ENCODE measurements around the gene VRK2. TPM values are rescaled to one million over a fixed set of nuclear protein-coding genes. Genes with fewer than 3 reads are reported as not detected.
"Not testable (repeated sequence)": the region's sequence is repeated elsewhere in the genome, so short reads cannot be mapped to it uniquely, and the experiment has no call there.

VRK2 gene
- total RNA-seq, 2 experiments from 2014 or later: 24.8 to 25.7 TPM

DNA sequence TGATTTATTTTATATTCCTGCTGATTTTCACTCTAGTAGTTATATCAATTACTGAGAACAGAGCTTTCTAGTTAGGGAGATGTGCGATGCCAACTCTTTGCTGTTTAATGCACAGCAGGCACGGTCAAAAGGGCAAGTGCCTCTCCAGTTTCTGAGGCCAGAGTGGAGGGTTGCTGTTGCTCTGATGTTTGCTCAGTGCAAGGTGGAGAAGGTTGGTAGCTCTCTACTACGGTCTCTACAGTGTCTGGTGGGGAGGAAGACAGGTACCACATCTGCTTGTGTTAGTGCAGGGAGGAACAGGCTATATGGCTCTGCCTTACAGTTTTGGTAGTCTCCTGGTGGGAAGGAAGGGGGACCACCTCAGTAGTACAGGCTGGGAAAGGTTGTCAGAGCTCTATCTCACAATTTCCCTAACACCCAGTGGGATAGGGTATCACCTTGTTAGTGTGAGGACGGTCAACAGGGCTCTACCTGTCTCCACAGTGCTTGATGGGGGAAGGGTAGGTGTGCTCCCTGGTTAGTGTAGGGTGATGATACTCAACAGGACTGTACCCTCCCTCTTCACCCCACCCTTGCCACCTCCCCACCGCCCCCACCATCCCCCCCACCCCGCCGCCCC is 108.7 kb downstream of the VRK2 start:
- CTCF ChIA-PET: no interaction called here
- POLR2A ChIA-PET: no interaction called here

GRCh38 chr2:58156780-58157179 is 110.2 kb downstream of the VRK2 start:
- POLR2A ChIA-PET: no interaction called here
- CTCF ChIA-PET: no interaction called here

DNA sequence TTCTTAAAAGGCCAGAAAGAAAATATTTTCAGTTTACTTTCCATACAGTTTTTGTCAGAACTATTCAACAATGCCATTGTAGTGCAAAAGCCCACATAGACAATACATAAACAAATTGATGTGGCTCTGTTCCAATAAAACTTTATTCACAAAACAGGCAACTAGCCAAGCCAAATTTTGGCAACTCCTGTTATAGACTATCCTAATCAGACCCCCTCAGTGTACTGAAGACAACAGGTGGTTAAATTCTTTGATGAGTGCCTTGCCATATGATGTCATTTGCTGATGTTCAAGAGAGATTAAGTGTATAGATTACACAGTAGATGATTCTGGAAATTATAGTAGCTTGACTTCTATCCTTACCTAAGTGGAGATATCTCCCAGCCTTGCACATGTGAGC is 111.1 kb downstream of the VRK2 start:
- POLR2A ChIA-PET: no interaction called here
- CTCF ChIA-PET: no interaction called here

GRCh38 chr2:58158481-58158880 is 111.9 kb downstream of the VRK2 start:
- ChIA-PET POLR2A (no interaction called here), CTCF (no interaction called here)

GRCh38 chr2:58163913-58164312 is 117.3 kb downstream of the VRK2 start:
- POLR2A ChIA-PET: no interaction called here
- CTCF ChIA-PET: no interaction called here

DNA sequence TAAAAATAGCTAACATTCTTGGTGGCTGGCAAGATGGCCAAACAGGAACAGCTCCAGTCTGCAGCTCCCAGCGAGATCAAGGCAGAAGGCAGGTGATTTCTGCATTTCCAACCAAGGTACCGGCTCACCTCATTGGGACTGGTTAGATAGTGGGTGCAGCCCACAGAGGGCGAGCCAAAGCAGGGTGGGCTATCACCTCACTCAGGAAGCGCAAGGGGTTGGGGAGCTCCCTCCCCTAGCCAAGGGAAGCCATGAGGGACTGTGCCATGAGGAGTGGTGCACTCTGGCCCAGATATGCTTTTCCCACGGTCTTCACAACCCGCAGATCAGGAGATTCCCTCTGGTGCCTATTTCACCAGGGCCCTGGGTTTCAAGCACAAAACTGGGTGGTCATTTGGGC is 121.5 kb downstream of the VRK2 start:
- CTCF ChIA-PET, POLR2A ChIA-PET: not testable (repeated sequence)

DNA sequence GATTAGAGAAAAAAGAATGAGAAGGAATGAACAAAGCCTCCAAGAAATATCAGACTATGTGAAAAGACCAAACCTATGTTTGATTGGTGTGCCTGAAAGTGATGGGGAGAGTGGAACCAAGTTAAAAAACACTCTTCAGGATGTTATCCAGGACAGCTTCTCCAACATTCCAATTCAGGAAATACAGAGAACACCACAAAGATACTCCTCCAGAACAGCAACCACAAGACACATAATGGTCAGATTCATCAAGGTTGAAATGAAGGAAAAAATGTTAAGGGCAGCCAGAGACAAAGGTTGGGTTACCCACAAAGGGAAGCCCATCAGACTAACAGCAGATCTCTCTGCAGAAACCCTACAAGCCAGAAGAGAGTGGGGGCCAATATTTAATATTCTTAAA is 123.2 kb downstream of the VRK2 start:
- POLR2A ChIA-PET, CTCF ChIA-PET: not testable (repeated sequence)

GRCh38 chr2:58170334-58170933 is 123.8 kb downstream of the VRK2 start:
- CTCF ChIA-PET, POLR2A ChIA-PET: not testable (repeated sequence)

DNA sequence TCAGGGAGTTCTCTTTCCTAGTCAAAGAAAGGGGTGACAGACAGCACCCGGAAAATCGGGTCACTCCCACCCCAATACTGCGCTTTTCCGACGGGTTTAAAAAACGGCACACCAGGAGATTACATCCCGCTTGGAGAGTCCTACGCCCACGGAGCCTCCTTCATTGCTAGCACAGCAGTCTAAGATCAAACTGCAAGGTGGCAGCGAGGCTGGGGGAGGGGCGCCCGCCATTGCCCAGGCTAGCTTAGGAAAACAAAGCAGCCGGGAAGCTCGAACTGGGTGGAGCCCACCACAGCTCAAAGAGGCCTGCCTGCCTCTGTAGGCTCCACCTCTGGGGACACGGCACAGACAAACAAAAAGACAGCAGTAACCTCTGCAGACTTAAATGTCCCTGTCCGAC is 125.2 kb downstream of the VRK2 start:
- CTCF ChIA-PET, POLR2A ChIA-PET: not testable (repeated sequence)

DNA sequence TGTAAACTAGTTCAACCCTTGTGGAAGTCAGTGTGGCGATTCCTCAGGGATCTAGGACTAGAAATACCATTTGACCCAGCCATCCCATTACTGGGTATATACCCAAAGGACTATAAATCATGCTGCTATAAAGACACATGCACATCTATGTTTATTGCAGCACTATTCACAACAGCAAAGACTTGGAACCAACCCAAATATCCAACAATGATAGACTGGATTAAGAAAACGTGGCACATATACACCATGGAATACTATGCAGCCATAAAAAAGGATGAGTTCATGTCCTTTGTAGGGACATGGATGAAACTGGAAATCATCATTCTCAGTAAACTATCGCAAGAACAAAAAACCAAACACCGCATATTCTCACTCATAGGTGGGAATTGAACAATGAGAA is 130.6 kb downstream of the VRK2 start:
- CTCF ChIA-PET, POLR2A ChIA-PET: not testable (repeated sequence)

- POLR2A ChIA-PET, CTCF ChIA-PET: not testable (repeated sequence)
Observed at GRCh38 chr2:58180175-58180574, 133.6 kb downstream of the VRK2 start.

- ChIA-PET CTCF (no interaction called here), POLR2A (no interaction called here)
Observed at GRCh38 chr2:58180635-58181034, 134.0 kb downstream of the VRK2 start.

- CTCF ChIA-PET: no interaction called here
- POLR2A ChIA-PET: no interaction called here
Observed at GRCh38 chr2:58182527-58182926, 135.9 kb downstream of the VRK2 start.

DNA sequence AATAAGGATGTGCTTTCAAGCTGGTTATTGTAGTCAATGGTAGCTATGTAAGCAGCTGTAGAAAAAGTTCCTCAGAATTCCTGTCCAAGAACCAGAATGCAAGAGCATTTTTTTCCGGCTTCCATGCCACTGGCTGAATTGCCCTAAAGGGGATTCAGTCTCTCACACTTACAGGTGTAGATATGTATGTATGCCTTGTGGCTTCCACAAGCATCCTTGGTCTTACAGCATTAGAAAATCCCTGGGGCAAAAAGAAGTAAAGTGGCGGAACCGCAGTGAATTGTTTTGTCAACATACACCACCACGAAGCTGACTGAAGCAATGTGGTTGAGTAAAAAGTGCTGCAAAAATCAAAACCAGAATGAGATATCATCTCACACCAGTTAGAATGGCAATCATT is 139.9 kb downstream of the VRK2 start:
- CTCF ChIA-PET: no interaction called here
- POLR2A ChIA-PET: no interaction called here

- CTCF ChIA-PET, POLR2A ChIA-PET: not testable (repeated sequence)
Observed at GRCh38 chr2:58187022-58187421, 140.4 kb downstream of the VRK2 start.

DNA sequence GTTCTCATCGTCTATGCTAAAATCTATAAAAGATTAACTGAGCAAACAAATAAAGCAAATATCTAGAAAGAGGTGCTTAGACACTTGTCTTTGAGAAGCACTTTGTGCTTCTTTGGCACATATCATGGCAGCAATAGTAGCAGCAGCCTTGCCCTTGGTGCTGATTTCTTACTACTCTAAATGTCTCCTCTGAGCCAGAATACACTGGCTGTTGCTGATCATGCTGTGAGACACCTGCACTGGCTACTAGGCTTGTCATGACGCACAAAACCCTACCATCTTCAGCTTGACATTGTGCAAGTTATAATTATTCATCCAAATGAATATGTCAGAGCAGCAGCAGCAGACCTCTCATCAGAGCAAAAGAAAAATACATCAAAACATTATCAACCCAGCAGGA is 147.9 kb downstream of the VRK2 start:
- ChIA-PET CTCF (no interaction called here), POLR2A (no interaction called here)

- ChIA-PET CTCF (no interaction called here), POLR2A (no interaction called here)
Observed at GRCh38 chr2:58195662-58196061, 149.1 kb downstream of the VRK2 start.

DNA sequence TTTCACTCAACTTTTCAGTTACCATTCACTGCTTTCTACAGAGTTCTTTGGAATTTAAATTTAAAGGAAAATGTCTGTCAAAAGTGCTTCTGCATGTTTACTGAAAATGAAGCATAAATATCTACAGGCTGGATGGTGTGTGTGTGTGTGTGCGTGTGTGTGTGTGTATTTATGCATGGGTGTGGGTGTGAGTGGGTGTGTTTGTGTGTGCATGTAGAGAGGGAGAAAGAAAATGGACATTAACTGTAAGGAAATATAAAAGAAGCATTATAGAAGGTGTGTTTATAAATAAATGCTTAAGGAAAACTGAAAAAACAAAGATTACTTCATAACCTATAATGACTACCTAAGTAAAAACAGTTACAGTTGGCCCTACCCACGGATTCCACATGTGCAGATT is 151.3 kb downstream of the VRK2 start:
- ChIA-PET CTCF (no interaction called here), POLR2A (no interaction called here)

DNA sequence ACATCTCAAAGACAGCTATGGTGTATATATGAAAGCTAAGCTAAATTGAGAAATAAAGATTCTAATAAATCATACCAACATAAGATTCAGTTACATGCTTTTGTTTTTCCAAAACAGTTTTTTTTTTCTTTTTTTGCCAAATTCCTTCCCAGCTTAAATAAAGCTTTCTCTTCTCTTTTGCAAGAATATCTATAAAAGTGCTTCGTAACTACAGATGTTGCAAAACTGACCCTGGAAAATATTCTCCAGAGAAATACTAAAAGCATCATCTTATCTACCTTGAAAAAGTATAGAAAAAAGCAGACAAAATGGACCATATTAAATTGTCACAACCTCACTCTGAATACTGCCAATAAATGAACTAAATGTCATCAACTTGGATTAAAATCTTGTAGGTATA is 155.8 kb downstream of the VRK2 start:
- POLR2A ChIA-PET: no interaction called here

GRCh38 chr2:58203018-58203417 is 156.4 kb downstream of the VRK2 start:
- ChIA-PET CTCF (interaction anchor here (0.7 kb wide), 1 partner anchor 43 kb away, joined by 3 read pairs; no protein-coding TSS in a partner anchor), POLR2A (no interaction called here)

More for the DNA sequence above, 155.8 kb downstream of the VRK2 start:
- CTCF ChIA-PET: interaction anchor here (0.7 kb wide), 1 partner anchor 44 kb away, joined by 3 read pairs; no protein-coding TSS in a partner anchor

DNA sequence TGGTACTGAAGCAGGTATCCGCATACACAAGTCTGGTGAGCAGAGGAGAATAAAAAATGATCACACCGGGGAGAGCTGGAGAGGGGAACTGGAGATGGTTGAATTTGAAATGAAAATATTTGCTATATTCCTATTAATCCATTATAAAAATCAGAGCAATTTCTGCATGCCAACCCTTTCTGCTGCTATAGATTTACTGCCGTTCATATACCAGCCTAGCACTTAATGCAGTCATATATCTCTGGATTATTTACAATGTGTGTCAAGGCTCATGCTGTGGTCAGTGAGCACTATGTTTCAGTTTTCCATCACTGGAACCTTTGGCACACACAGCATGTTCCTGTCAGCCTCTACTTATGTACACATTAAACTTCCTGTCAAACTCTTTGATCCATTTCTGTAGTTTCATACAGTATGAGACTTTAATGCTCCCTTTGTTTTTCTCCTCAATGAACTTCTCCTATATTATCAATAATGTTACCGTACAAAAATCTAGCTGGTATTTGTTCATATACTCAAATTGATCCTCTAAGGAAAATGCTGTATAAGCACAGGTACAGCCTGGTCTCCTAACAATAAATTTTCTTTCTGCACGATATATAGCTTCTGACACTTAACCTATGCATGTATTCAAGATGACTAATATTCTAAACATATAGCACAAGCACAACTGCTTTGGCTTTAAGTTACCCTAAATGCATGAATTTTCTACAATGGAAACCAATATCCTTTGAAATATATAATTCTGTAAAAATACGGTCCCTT is 157.8 kb downstream of the VRK2 start:
- CTCF ChIA-PET: no interaction called here
- POLR2A ChIA-PET: no interaction called here

GRCh38 chr2:58206785-58207184 is 160.2 kb downstream of the VRK2 start:
- ChIA-PET POLR2A (no interaction called here), CTCF (no interaction called here)
